ENCODE measurements around the gene MYRIP.

- TF ChIP-seq CTCF (IDR thresholded peaks at IDR 0.05; ENCODE audit: low read depth, low read length, missing input control) (no peak), RAD21 (IDR thresholded peaks at IDR 0.05) (no peak), YY1 (IDR thresholded peaks at IDR 0.05) (no peak), REST (IDR thresholded peaks at IDR 0.05) (no peak), RXRA (IDR thresholded peaks at IDR 0.05) (no peak), MAX (IDR thresholded peaks at IDR 0.05) (no peak), TAF1 (conservative IDR thresholded peaks at IDR 0.05) (no peak), ATF3 (IDR thresholded peaks at IDR 0.05) (no peak), EGR1 (IDR thresholded peaks at IDR 0.05; ENCODE audit: low read depth in 2 of 2) (no peak), JUND (IDR thresholded peaks at IDR 0.05) (no peak), GABPA (IDR thresholded peaks at IDR 0.05 in 1 of 2, conservative IDR thresholded peaks at IDR 0.05 in 1 of 2) (no peak)
Observed at GRCh38 chr3:40102182-40102581, 292.8 kb downstream of the MYRIP start.

All from liver (tissue), 3 donors.